ENCODE results near the gene GYS1. TPM values are rescaled to one million over a fixed set of nuclear protein-coding genes. Genes with fewer than 3 reads are reported as not detected.

GYS1 gene
- total and polyA plus RNA-seq, 2 experiments from 2014 or later: 155 to 195 TPM

DNA sequence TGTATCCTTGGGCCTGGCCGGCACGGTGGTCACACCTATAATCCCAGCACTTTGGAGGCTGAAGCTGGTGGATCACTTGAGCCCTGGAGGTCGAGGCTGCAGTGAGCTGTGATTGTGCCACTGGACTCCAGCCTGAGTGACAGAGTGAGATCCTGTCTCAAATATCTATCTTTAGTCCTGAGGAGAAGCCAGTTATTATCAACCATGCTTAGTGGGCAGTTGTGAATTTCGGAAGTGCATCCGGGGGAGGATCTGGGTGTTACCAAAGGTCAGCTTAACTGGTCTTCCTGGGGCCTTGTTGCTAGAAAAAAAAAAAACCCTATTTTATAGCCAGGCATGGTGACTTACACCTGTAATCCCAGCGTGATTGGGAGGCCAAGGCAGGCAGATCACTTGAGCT lies 50.0 kb downstream of the GYS1 start:
- H3K27ac ChIP-seq: no peak overlapping the region
- TF ChIP-seq, protein P1, sequence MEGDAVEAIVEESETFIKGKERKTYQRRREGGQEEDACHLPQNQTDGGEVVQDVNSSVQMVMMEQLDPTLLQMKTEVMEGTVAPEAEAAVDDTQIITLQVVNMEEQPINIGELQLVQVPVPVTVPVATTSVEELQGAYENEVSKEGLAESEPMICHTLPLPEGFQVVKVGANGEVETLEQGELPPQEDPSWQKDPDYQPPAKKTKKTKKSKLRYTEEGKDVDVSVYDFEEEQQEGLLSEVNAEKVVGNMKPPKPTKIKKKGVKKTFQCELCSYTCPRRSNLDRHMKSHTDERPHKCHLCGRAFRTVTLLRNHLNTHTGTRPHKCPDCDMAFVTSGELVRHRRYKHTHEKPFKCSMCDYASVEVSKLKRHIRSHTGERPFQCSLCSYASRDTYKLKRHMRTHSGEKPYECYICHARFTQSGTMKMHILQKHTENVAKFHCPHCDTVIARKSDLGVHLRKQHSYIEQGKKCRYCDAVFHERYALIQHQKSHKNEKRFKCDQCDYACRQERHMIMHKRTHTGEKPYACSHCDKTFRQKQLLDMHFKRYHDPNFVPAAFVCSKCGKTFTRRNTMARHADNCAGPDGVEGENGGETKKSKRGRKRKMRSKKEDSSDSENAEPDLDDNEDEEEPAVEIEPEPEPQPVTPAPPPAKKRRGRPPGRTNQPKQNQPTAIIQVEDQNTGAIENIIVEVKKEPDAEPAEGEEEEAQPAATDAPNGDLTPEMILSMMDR (IDR thresholded peaks at IDR 0.05; ENCODE audit: low read depth, low read length): no peak
- no peak overlapping the region for H3K4me3 ChIP-seq
- no peak for DNase-seq (ENCODE audit: low read depth in 1 of 2, low spot score in 1 of 2)
- no peaks in the 10 kb centered on the region for H3K9me3 ChIP-seq (ENCODE audit: low read depth)
- no peaks in the 10 kb centered on the region for H3K36me3 ChIP-seq
- no peaks in the 10 kb centered on the region for H3K4me1 ChIP-seq (ENCODE audit: low read depth)
- no peaks in the 10 kb centered on the region for H3K27me3 ChIP-seq

DNA sequence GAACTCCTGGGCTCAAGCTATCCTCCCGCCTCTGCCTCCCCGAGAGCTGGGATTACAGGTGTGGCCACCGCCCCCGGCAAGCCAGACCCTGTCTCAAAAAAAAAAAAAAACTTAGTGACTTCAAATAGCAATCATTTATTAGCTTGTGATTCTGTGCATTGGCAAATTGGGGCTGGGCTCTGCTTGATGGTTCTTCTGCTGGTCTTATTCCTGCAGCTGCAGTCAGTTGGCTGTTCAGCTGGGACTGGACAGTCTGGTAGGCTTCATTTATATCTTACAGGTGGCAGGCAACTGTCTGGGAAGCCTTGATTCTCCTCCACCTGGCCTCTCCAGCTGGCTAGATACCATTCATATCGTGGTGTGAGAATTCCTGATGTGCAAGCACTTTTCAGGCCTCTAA lies 52.2 kb downstream of the GYS1 start:
- no peak overlapping the region for H3K27ac ChIP-seq
- H3K27me3 ChIP-seq: no peaks in the 10 kb centered on the region
- H3K36me3 ChIP-seq: no peaks in the 10 kb centered on the region
- H3K9me3 ChIP-seq (ENCODE audit: low read depth): no peaks in the 10 kb centered on the region
- TF ChIP-seq, protein P1 (IDR thresholded peaks at IDR 0.05; ENCODE audit: low read depth, low read length): no peak
- no peaks in the 10 kb centered on the region for H3K4me1 ChIP-seq (ENCODE audit: low read depth)
- DNase-seq (ENCODE audit: low read depth in 1 of 2, low spot score in 1 of 2): no peak
- H3K4me3 ChIP-seq: no peak overlapping the region

DNA sequence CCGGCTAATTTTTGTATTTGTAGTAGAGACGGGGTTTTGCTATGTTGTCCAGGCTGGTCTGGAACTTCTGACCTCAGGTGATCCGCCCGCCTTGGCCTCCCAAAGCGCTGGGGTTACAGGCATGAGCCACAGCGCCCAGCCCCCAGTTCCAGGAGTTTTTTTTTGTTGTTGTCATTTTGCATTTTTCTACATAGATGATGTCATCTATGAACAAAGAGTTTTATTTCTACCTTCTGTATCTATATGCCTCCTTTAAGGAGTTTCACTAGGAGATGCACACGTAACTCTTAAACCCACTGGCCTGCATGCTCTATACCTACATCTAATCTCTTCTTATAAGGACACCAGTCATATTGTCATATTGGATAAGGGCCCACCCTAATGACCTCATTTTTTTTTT lies 54.9 kb downstream of the GYS1 start:
- TF ChIP-seq, protein P1 (IDR thresholded peaks at IDR 0.05; ENCODE audit: low read depth, low read length): no peak
- no peaks in the 10 kb centered on the region for H3K27me3 ChIP-seq
- DNase-seq (ENCODE audit: low read depth in 1 of 2, low spot score in 1 of 2): no peak
- peaks cover 9% of the 10 kb centered on the region for H3K4me1 ChIP-seq (ENCODE audit: low read depth)
- H3K27ac ChIP-seq: no peak overlapping the region
- H3K9me3 ChIP-seq (ENCODE audit: low read depth): no peaks in the 10 kb centered on the region
- H3K4me3 ChIP-seq: no peak overlapping the region
- no peaks in the 10 kb centered on the region for H3K36me3 ChIP-seq

- H3K27ac ChIP-seq: no peak overlapping the region
- H3K27me3 ChIP-seq: peaks cover 2% of the 10 kb centered on the region
- H3K36me3 ChIP-seq: no peaks in the 10 kb centered on the region
- H3K4me3 ChIP-seq: no peak overlapping the region
- no peak for DNase-seq (ENCODE audit: low read depth in 1 of 2, low spot score in 1 of 2)
- TF ChIP-seq, protein P1 (IDR thresholded peaks at IDR 0.05; ENCODE audit: low read depth, low read length): no peak
- H3K9me3 ChIP-seq (ENCODE audit: low read depth): no peaks in the 10 kb centered on the region
- peaks cover 9% of the 10 kb centered on the region for H3K4me1 ChIP-seq (ENCODE audit: low read depth)
These were observed 57.2 kb downstream of the GYS1 start for GRCh38 chr19:48935864-48936263.

- peaks cover 2% of the 10 kb centered on the region for H3K27me3 ChIP-seq
- TF ChIP-seq, protein P1 (IDR thresholded peaks at IDR 0.05; ENCODE audit: low read depth, low read length): no peak
- H3K27ac ChIP-seq: no peak overlapping the region
- H3K36me3 ChIP-seq: no peaks in the 10 kb centered on the region
- H3K4me1 ChIP-seq (ENCODE audit: low read depth): peaks cover 9% of the 10 kb centered on the region
- no peaks in the 10 kb centered on the region for H3K9me3 ChIP-seq (ENCODE audit: low read depth)
- no peak for DNase-seq (ENCODE audit: low read depth in 1 of 2, low spot score in 1 of 2)
- H3K4me3 ChIP-seq: no peak overlapping the region
These were observed 58.3 kb downstream of the GYS1 start for GRCh38 chr19:48934837-48935236.

All from cardiac muscle cell (in vitro differentiated cells and primary cell).